HPDE6-E6E7 (cell line): ENCODE measurements around the gene PYM1.
"Not testable (repeated sequence)": the region's sequence is repeated elsewhere in the genome, so short reads cannot be mapped to it uniquely, and the experiment has no call there.

Experiments
- DNase-seq: peaks from one replicate; pipeline ENCODE4 v3.0.0; 2011; ENCODE audit warnings: missing footprints; ENCODE audit errors: extremely low spot score

PYM1 gene

DNA sequence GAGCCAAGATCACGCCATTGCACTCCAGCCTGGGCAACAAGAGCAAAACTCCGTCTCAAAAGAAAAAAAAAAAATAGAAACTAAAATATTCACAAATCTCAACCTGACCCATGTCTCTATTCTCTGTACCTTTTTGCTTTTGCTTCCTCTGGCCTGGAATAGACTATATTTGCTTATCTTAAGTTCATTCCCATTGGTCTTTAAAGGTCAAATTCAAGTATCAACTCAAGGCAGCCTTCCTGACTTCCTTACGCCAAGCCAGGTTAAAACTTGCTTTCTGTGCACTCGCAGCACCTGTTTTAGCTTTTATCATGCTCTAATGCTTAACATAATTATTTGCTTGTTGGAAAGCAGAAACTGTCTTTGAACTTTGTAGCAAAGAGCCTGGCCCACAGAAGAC lies 14.8 kb downstream of the PYM1 start:
- no peak for DNase-seq

DNA sequence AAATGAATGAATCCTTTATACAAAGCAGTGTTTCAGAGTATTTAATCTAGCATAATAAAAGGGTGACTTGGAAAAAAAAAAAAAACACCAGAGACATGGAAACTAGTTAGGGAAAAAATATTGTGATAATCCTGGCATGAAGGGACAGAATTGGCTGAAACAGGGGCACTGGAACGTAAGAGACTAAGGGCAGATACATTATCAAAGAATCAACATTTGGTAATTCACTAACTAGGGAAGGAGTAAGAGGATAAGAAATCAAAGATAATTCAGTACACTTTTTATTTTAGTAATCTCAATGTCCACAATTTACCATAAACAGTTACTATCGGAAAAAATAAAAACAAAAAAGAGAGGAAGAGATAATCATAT lies 18.2 kb downstream of the PYM1 start:
- no peak for DNase-seq

DNA sequence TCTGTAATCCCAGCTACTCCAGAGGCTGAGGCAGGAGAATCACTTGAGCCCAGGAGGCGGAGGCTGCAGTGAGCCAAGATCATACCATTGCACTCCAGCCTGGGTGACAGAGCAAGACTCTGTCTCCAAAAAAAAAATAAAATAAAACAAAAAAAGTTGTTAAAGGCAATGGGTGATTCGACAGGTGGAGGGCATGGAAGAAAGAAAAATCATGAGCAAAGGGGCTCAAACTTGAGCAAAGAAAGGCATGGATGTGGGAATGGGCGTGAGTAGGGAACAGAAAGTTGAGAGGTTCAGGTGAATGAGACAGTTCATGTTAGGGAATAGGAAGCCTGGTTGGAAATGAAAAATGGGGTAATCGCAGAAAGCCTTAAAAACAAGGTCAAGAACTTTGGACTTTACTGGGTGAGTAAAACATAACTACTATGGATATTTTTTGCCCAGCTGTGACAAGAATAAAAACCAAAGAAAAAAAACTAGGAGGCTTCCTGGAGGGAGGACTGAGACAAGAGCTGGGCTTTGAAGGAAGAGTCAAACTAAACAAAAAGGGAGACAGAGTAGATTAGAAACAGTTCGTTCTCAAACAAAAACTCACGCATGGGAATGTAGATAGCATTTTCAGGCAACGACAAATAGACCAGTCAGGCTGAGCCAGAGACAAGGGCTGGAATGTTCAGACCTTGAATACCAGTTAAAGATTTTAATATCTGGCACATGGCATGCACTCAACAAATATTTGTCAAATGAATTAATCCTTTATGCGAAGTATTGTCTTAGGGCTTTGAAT lies 18.8 kb downstream of the PYM1 start:
- DNase-seq, result no peak

DNA sequence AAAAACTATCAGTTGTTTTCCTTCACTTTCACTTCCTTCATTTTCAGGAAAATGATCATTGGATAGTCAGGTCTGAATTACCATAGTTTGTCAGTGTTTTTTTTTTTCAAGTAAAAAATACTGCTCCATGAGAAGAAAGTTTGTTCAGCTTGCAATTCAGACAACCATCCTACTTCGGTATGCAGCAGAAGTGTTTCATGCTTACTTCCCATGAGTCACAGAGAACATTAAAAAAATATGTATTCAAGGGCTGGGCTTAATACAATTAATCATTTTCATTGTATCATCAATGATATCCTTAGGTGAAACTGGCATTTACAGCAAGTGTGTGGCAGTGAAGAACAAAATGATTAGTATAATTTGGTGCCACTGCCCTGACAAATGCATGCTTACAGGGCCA lies 21.6 kb downstream of the PYM1 start:
- no peak for DNase-seq

DNA sequence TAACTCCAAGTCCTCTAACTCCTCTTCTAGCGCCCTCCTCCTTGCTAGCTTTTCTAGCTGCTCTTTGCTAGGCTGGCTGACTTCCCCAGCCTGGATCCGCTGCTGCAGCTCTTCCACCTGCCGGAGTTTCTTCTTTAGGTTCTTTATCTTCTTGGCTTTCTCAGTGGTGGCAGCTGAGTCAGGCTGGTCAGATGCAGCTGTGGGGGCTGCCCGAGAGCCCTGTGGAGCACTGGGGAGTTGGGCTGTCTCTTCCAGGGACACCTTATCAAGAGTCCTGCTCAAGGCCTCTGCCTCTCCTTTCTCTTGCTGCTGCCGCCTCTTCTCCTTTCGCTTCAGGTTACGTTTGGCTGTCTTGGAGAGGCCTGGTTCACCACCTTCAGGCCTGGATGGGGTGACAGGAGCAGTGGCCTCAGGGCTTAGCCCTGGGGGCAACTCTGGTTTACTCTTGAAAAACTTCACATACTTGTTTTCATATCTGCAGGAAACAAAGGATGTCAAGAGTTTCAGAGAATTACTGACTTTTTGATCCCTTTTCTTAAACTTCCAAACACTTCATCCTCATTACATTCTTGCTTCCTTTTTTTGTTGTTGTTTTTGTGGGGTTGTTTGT lies 25.7 kb downstream of the PYM1 start:
- DNase-seq, result no peak

DNA sequence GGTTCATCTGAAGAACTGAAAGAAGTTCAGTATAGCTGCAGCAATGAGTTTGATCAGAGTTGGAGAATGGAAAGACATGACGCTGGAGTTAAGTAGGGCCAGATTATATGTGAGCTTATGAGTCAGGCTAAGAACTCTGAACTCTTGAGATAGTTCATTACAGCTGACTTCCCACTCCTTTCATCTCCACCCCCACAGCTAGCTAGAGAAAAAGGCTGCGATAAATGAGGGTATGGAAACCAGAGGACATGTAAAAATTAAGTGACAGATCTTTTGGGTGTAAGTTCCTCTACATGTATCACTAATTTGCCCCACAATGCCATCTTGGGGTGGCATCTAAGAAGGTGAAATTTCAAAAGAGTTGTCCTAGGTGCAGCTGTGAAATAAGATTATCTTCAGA lies 28.6 kb downstream of the PYM1 start:
- DNase-seq, result no peak

DNA sequence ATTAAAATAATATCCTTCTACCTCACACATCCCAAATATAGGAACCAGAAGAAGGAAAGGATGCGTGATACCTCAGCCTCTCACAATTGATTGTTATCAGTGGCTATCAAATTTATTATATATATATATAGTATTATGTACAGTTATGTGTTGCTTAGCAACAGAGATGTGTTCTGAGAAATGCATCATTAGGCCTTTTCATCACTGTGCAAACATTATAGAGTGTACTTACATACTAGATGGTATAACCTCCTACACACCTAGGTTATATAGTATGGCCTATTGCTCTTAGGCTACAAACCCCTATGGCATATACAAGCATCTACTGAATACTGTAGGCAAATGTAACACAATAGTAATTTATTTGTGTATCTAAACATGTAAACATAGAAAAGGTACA lies 34.0 kb downstream of the PYM1 start:
- DNase-seq, result no peak

DNA sequence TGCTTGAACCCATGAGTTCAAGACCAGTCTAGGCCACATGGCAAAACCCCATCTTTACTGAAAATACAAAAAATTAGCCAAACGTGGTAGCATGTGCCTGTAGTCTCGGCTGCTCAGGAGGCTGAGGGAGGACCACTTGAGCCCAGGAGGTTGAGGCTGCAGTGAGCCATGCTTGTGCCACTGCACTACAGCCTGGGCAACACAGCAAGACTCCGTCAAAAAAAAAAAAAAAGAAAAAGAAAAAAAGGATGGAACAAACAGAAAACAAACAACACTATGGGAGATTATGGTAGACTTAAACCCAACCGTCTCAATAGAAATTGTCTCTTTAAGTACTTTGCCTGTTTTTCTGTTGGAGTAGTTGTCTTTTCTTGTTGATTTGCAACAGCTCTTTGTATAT lies 36.4 kb downstream of the PYM1 start:
- no peak for DNase-seq

DNA sequence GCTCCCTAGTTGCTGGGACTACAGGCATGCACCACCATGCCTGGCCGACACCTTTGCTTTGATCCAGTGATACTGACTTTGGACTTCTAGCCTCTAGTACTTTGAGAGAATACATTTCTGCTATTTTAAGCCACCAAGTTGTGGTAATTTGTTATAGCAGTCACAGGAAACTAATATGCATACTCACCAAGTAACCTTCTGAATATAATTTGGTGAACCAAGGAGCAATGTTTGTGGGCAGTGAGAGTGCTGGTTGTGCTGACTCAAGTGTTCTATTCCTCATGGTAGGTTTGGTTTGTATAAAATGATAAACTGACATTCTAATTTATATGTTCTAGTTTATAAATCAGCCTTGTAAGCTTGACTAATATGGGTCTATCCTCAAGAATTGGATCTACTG lies 42.6 kb downstream of the PYM1 start:
- no peak for DNase-seq

DNA sequence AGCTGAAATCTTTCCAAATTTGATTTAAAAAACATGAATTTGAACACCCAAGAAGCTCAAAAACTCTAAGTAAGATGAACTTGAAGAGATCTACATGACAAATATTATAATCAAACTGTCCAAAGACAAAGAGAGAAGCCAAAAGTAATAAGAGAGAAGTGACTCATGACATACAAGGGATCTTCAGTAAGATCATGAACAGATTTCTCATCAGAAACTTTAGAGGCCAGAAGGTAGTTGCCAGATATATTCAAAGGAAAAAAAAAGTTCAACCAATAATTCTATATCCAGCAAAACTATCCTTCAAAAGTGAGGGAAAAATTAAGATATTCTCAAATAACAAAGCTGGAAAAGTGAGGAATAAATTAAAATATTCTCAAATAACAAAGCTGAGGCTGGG lies 49.9 kb downstream of the PYM1 start:
- no peak for DNase-seq

DNA sequence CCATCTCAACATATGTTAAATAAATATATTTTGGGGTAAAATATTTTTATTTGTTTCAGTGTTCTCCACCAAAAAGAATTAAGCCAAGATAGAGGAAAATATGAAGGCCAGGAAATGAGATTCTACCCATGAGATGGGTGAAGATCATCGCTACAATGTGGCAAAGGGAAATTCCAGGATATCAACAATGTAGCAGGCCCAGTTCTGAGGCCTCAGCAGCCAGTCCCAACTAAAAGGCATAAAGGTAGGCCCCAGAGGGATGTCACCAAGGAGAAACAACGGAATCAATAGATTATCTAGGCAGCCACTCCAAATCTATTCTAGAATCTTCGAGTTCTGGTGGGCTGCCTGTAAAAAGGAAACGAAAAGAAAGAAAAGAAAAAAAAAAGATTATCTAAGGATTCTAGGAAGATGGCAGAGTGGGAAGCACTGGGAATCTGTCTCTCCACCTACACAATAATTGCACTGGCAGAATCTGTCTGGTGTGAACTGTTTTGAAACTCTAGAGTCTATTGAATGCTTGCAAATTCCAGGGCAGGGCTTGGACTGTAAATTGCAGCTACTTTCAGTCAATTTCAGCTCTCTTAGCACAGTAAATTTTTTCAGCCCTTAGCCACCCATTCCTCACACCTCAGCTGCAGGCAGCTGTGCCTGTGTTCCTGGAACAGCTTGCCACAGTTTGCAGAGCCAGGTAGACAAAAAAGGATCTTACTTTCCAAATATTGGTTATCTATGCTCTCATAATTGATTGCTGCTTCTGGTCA lies 51.8 kb downstream of the PYM1 start:
- DNase-seq, result no peak

DNA sequence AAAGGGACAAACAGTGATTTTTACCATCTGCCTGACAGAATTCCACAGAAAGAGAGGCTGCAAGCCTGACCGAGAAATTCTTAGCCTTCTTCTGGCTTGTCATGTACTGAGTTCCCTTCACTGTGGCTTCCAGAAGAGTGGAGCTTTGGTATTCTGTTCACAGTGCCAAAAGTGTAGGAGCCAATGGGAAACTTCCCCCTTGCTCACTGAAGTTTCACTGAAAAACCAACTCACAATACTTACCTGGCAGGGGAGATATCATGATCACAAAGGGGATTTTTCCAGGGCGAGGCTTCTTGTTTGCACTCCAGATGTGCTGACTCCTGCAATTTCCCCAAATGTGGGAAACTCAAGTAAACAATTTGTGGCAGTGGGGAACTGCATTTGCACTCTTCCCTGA lies 53.3 kb downstream of the PYM1 start:
- DNase-seq, result no peak

DNA sequence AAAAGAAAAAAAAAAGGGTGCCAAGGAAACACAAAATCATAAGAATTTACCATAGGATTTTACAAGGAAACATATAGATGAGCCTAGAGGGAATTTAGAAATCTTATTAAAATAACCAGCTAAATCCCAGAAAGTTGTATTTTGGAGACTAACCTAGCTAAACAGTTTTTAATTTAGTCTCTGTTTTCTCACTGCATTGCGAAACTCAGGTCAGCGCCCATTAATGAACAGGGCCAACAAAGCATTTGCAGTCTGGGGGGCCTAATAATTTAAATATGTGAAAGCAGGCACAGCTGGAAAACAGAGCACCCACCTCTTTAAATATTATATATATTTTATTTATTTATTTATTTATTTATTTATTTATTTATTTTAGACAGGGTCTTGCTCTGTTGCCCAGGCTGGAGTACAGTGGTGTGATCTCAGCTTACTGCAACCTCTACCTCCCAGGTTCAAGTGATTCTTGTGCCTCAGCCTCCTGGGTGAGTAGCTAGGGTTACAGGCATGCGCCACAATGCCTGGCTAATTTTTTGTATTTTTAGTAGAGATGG lies 61.2 kb downstream of the PYM1 start:
- DNase-seq, result not testable (repeated sequence)

DNA sequence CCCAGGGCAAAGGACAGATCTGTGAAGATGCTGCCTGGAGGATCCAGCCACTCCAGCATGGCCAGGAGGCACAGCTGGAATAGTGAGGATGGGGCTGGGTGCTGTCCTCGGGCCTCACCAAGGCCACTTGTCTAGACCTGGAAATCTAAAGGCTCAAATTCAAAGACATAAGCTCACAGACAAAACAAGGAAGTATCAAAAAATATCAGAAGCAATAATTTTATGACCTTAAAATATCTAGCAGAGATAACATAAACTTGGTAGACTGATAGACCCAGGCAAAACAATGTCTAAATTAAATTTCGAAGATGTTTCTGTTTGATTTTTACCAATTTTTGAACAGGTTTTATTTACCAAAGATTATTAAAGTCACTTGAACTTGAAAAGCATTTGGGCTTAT lies 62.4 kb downstream of the PYM1 start:
- DNase-seq, result no peak

DNA sequence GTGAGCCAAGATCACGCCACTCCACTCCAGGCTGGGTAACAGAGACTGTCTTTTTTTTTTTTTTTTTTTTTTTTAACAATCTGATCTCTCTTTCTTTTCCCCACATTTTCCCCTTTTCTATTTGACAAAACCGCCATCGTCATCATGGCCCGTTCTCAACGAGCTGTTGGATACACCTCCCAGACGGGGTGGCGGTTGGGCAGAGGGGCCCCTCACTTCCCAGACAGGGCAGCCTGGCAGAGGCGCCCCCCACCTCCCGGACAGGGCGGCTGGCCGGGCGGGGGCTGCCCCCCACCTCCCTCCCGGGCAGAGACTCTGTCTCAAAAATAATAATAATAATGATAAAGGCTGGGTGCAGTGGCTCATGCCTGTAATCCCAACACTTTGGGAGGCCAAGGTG lies 64.8 kb downstream of the PYM1 start:
- DNase-seq, result not testable (repeated sequence)

DNA sequence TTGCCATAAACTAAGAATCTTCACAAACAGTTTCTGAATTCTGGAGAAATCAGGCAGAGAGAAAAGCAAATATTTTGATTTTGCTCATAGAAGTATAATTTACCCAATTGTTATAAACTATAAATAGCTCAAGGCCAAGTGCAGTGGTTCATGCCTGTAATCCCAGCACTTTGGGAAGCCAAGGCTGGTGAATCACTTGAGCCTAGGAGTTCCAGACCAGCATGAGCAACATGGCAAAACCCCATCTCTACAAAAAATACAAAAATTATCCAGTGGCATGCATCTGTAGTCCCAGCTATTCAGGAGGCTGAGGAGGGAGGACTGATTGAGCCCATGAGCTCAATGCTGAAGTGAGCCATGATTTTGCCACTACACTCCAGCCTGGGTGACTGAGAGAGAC lies 65.4 kb downstream of the PYM1 start:
- no peak for DNase-seq

DNA sequence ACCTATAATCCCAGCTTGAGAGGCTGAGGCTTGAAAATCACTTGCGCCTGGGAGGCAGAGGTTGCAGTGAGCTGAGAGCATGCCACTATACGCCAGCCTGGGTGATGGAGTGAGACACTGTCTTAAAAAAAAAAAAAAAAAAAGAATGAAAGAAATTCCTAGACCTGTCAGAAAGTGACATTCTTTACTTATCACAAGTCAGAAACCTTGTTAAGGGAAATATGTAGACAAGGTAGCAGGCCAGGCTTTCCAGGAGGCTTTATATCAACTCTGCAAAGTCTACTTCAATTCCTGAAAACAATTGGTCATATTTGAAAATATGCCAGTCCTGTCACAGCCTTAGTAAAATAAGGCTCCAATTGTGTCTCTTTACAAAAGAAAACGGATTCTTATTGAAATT lies 65.8 kb downstream of the PYM1 start:
- no peak for DNase-seq

DNA sequence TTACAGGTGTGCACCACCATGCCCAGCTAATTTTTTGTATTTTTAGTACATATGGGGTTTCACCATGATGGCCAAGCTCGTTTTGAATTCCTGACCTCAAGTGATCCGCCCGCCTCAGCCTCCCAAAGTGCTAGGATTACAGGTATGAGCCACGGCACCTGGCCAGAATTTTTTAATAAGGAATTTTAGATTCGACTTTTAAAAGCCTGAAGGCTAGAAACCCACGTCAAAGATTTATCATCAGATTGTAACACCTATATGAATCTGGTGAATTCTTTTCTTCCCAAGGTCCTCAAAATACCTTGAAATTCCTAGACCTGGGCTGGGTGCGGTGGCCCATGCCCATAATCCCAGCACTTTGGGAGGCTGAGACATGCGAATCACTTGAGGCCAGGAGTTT lies 66.3 kb downstream of the PYM1 start:
- no peak for DNase-seq

DNA sequence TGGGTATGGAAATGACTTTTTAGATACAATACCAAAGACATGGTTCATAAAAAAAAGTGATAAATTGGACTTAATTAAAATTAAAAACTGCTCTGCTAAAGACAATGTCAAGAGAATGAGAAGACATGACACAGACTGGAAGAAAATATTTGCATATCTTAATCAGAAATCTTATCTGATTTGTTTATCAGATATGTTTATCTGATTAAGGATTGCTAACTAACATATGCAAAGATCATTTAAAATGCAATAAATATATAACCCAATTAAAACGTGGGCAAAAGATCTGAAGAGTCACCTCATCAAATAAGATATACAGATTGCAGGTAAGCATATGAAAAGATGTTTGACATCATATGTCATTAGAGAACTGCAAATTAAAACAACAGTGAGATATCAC lies 75.0 kb downstream of the PYM1 start:
- DNase-seq, result no peak
